Measurements from ENCODE around the gene TRMT61B. TPM values are rescaled to one million over a fixed set of nuclear protein-coding genes. Genes with fewer than 3 reads are reported as not detected.

The TRMT61B gene
- total and polyA plus RNA-seq, 2 of the 13 experiments (the other 11 are each of a cell fraction or from before 2014, with no cell fraction given): 19.7 to 23.5 TPM

DNA sequence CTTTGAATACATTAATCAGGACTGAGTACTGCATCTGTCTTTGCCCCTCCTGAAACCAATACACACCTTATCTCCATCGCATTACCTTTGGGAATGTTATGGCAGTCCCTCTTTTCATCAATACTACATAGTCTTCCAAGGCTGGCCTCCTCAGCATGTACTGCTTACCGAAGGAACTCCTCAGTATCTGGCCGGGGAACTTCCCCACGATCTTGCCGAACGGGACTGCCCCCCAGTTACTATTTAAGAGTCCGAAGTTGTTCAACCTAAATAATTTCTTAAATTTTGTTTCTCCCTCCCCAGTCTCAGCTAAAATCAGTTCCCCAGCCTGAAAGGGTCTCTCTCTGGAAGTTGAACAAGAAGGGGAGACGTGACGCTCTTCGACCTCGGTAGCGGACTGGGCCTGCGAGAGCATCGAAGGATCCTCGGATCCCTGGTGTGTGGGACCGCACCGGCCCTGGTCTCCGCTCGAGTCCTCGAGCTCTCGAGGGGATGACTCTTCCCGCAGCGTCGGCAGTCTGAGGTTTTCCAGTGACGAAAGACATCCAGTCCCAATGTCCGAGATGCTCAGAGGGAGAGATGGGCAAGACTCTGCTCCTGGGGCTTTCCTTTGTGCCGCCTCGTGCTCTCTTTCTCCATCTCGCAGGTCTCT lies 489 bp downstream of the TRMT61B start (continued):
- TF ChIP-seq HNF1A (IDR thresholded peaks at IDR 0.05; ENCODE audit: low read depth) (no peak; the same call in 1 of the 2 replicates), HNF1A (CRISPR knock-in tag; IDR thresholded peaks at IDR 0.05; ENCODE audit: borderline replicate concordance) (0 out of 2 replicates have a peak, but pooled peaks have one; percentile 53), ZFP37 (CRISPR knock-in tag; IDR thresholded peaks at IDR 0.05; ENCODE audit: borderline replicate concordance) (0 out of 2 replicates have a peak, but pooled peaks have one; percentile 4), ZNF224 (CRISPR knock-in tag; IDR thresholded peaks at IDR 0.05) (peak; percentile 81; the same call in 1 of the 2 replicates), TCF7 (IDR thresholded peaks at IDR 0.05; ENCODE audit: low read depth) (no peak), TCF12 (IDR thresholded peaks at IDR 0.05) (no peak), TCF12 (CRISPR knock-in tag; IDR thresholded peaks at IDR 0.05) (0 out of 2 replicates have a peak, but pooled peaks have one; percentile 14), GTF3A (CRISPR knock-in tag; conservative IDR thresholded peaks at IDR 0.05) (peak; percentile 95)
- TF ChIP-seq, protein P1, sequence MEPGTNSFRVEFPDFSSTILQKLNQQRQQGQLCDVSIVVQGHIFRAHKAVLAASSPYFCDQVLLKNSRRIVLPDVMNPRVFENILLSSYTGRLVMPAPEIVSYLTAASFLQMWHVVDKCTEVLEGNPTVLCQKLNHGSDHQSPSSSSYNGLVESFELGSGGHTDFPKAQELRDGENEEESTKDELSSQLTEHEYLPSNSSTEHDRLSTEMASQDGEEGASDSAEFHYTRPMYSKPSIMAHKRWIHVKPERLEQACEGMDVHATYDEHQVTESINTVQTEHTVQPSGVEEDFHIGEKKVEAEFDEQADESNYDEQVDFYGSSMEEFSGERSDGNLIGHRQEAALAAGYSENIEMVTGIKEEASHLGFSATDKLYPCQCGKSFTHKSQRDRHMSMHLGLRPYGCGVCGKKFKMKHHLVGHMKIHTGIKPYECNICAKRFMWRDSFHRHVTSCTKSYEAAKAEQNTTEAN (CRISPR knock-in tag; conservative IDR thresholded peaks at IDR 0.05): 0 out of 2 replicates have a peak, but pooled peaks have one; percentile 11
- TF ChIP-seq, protein P2, sequence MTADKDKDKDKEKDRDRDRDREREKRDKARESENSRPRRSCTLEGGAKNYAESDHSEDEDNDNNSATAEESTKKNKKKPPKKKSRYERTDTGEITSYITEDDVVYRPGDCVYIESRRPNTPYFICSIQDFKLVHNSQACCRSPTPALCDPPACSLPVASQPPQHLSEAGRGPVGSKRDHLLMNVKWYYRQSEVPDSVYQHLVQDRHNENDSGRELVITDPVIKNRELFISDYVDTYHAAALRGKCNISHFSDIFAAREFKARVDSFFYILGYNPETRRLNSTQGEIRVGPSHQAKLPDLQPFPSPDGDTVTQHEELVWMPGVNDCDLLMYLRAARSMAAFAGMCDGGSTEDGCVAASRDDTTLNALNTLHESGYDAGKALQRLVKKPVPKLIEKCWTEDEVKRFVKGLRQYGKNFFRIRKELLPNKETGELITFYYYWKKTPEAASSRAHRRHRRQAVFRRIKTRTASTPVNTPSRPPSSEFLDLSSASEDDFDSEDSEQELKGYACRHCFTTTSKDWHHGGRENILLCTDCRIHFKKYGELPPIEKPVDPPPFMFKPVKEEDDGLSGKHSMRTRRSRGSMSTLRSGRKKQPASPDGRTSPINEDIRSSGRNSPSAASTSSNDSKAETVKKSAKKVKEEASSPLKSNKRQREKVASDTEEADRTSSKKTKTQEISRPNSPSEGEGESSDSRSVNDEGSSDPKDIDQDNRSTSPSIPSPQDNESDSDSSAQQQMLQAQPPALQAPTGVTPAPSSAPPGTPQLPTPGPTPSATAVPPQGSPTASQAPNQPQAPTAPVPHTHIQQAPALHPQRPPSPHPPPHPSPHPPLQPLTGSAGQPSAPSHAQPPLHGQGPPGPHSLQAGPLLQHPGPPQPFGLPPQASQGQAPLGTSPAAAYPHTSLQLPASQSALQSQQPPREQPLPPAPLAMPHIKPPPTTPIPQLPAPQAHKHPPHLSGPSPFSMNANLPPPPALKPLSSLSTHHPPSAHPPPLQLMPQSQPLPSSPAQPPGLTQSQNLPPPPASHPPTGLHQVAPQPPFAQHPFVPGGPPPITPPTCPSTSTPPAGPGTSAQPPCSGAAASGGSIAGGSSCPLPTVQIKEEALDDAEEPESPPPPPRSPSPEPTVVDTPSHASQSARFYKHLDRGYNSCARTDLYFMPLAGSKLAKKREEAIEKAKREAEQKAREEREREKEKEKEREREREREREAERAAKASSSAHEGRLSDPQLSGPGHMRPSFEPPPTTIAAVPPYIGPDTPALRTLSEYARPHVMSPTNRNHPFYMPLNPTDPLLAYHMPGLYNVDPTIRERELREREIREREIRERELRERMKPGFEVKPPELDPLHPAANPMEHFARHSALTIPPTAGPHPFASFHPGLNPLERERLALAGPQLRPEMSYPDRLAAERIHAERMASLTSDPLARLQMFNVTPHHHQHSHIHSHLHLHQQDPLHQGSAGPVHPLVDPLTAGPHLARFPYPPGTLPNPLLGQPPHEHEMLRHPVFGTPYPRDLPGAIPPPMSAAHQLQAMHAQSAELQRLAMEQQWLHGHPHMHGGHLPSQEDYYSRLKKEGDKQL (CRISPR knock-in tag; IDR thresholded peaks at IDR 0.05; ENCODE audit: low read depth): no peak
- TF ChIP-seq, protein P3, sequence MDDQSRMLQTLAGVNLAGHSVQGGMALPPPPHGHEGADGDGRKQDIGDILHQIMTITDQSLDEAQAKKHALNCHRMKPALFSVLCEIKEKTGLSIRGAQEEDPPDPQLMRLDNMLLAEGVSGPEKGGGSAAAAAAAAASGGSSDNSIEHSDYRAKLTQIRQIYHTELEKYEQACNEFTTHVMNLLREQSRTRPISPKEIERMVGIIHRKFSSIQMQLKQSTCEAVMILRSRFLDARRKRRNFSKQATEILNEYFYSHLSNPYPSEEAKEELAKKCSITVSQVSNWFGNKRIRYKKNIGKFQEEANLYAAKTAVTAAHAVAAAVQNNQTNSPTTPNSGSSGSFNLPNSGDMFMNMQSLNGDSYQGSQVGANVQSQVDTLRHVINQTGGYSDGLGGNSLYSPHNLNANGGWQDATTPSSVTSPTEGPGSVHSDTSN (CRISPR knock-in tag; IDR thresholded peaks at IDR 0.05; ENCODE audit: borderline replicate concordance): 0 out of 2 replicates have a peak, but pooled peaks have one; percentile 10
